ENCODE data around the gene PLCB4.

- TF ChIP-seq SMC3 (IDR thresholded peaks at IDR 0.05; ENCODE audit: low read depth, low read length) (no peak), CTCF (IDR thresholded peaks at IDR 0.05) (no peak), GABPA (IDR thresholded peaks at IDR 0.05; ENCODE audit: low read depth) (no peak), FOXJ3 (CRISPR knock-in tag; IDR thresholded peaks at IDR 0.05) (no peak)
Measured at GRCh38 chr20:9163251-9163650, 94.4 kb downstream of the PLCB4 start.

All from SK-N-SH (cell line).